GM12875 (cell line): ENCODE results near the gene HACD4.

ENCODE experiments used
- H3K4me3 ChIP-seq: one replicate; pipeline ENCODE4 v1.5.1; 2011; ENCODE audit warnings: low read depth, low read length, control low read depth
- TF ChIP-seq, protein P1 (sequence below): IDR thresholded peaks from 2 replicates; pipeline ENCODE4 v1.5.1; 2011; ENCODE audit warnings: low read depth, mild to moderate bottlenecking, control low read depth, inconsistent platforms, low read length, moderate library complexity, borderline replicate concordance; ENCODE audit not compliant: insufficient read depth

The HACD4 gene

DNA sequence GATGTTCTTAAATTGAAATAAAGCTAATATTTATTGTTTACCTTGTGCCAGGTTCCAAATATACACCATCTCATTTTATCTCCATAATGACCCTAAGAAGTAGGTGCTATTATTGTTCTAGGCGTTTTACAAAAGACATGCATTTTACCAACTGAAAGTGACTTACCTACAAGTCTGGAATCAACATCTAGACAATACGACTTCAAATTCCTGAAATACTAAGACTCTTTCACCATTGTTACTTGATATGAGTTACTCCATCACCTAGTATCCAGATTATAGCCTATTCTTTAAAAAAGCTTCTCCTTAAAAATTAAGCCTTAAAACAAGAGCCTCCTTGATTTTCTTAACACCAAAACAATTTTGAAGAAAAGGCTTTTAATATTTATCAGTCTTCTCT, 13.3 kb downstream of the HACD4 start:
- no peak overlapping the region for H3K4me3 ChIP-seq
- TF ChIP-seq, protein P1, sequence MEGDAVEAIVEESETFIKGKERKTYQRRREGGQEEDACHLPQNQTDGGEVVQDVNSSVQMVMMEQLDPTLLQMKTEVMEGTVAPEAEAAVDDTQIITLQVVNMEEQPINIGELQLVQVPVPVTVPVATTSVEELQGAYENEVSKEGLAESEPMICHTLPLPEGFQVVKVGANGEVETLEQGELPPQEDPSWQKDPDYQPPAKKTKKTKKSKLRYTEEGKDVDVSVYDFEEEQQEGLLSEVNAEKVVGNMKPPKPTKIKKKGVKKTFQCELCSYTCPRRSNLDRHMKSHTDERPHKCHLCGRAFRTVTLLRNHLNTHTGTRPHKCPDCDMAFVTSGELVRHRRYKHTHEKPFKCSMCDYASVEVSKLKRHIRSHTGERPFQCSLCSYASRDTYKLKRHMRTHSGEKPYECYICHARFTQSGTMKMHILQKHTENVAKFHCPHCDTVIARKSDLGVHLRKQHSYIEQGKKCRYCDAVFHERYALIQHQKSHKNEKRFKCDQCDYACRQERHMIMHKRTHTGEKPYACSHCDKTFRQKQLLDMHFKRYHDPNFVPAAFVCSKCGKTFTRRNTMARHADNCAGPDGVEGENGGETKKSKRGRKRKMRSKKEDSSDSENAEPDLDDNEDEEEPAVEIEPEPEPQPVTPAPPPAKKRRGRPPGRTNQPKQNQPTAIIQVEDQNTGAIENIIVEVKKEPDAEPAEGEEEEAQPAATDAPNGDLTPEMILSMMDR, result no peak

DNA sequence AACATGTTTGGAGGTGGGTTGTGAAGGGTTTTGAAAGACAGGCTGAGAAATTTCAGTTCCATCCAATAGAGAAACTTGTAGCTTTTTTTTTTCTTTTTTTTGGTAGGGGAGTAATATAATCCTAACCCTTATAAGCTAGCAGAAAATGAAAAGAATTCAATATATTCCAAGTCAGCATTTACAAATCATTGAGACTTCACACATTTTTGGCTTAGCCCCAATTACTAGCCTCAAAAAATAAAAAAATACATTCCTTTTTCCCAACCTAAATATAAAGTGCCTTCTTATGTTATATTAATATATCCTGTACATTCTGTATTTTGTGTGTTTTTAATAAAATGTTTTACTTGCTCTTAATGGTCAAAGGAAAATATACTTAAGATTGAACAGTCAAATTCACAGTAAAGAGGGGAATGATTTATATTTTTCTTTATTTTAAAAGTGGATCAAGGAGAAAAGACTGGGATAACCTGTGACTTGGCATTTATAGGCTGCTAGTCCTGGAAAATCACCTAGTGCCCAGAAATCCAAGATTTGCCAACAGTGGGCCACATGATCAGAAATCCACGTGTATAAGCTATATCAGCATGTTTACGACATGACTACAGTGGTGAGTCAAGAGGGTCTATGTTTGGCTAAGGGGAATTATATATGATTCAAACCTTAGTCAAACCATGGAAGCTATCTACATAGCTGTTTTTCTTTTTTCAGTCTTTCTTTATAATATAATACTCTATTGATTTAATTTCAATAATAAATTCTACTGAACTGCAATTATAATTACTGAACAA, 14.5 kb downstream of the HACD4 start:
- H3K4me3 ChIP-seq, result no peak overlapping the region
- TF ChIP-seq, protein P1, result no peak

DNA sequence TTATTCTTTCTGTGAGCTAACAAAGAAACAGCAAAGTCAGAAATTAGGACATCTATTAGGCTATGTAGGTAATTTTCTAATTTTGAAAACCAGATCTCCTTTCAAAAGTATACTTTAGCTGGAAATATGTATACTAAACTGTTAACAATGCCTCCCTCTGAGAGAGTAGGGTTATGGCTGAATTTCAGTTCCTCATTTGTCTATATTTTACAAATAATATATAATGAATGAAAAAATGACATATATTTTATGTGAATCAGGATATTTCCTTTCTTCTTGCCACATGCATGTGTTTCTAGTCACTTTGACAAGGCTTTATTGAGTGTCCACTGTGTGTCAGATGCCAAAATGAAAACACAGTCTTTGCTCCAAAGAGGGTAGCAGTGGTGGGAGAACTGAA, 15.4 kb downstream of the HACD4 start:
- TF ChIP-seq, protein P1, result no peak
- H3K4me3 ChIP-seq, result no peak overlapping the region

DNA sequence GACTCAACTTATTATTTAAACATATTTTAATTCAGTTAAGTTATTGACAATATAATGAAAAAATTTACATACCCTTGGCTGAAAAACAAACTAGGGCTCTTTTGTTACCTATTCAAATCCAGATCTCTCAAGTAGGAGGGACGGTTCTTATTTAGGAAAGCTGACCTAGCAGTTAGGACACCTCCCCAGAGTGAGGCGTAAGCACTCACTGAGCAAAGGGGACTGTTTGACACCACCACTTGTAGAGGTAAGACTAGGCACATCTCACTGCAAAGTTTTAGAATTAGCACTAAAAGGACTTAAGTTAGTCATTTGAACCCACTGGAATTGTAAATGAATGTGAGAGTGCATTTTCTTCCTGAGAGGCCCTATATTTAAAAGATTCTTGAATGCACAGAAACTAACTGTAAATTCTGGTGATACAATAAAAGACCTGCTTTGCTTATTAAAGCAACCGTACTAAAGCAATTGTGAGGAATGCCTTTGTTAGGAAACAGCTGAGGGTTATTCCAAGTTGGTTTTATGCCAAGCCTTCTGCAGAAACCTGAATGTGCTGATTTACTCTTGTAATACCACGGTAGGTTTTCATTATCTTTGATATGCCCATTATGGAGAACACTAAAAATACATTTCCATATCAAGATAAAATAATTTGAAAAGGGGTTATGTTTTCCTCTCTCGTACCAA, 16.2 kb downstream of the HACD4 start:
- H3K4me3 ChIP-seq, result no peak overlapping the region
- TF ChIP-seq, protein P1, result no peak

DNA sequence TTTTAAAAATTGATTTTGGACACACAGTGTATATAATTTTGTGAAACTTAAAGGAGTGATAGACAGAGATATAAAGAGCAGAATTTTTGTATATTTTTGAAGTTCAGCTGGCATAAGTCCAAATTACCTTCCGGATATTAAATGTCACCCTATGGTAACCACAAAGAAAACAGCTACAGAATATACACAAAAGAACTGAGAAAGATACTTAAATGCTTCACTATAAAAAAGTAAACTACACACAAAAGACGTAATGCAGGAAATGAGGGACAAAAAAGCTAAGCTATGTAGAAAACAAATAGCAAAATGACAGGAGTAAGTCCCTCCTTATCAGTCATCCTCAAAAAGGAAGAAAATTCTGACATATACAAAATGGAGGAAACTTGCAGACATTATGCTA, 29.4 kb downstream of the HACD4 start:
- no peak overlapping the region for H3K4me3 ChIP-seq
- TF ChIP-seq, protein P1, result no peak

DNA sequence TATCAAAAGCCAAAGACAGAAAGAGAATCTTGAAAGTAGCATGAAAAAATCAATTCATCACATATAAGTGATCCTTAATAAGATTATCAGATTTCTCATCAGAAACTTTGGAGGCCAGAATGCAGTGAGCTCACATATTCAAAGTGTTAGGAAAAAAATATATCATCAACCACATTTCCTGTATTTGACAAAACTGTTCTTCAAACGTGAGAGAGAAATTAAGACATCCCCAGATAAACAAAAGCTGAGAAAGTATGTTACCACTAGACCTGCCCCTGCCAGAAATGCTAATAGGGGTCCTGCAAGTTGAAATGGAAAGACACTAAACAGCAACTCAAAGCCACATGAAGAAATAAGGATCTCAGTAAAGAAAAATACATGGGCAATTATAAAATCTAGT, 29.9 kb downstream of the HACD4 start:
- TF ChIP-seq, protein P1, result no peak
- no peak overlapping the region for H3K4me3 ChIP-seq
